Right ventricle myocardium superior (tissue), 1 donor: ENCODE results near the gene TIAM1. TPM values are rescaled to one million over a fixed set of nuclear protein-coding genes. Genes with fewer than 3 reads are reported as not detected.

ENCODE experiments used
- ATAC-seq: fragments of 200-7000 bp; cut with Tn5 transposase; one replicate; pipeline ENCODE4 v1.9.1; 2020; ENCODE audit warnings: mild to moderate bottlenecking; ENCODE audit not compliant: poor library complexity
- DNase-seq: peaks from one replicate; pipeline ENCODE4 v3.0.0-alpha.2; 2020
- intact Hi-C: fragments of 100-400 bp; cut with DNase I; formaldehyde crosslinking; loops from one replicate; pipeline ENCODE4 v1.11.2; 2022
- total RNA-seq: library from RNA; stranded (reverse); fragmentation: NEBNext Ultra II Directional; extraction: Animal tissue kit (Norgen Biotek cat#: 25700); gene quantifications from one replicate; pipeline ENCODE4 v1.2.1, GENCODE V29; 2021
- donor health status: DM: no; HTN: yes; CAD: no; lungs with severe emphysema.

The TIAM1 gene
- total RNA-seq, 1 donor from 2014 or later, result 2.9 TPM

GRCh38 chr21:31337996-31338907 lies 5.8 kb downstream of the TIAM1 start:
- intact Hi-C loops, result no loop called here
- DNase-seq (no peak), ATAC-seq (no peak)

GRCh38 chr21:31337086-31337485 lies 7.0 kb downstream of the TIAM1 start:
- intact Hi-C loops, result no loop called here
- DNase-seq, result no peak
- ATAC-seq, result no peak

GRCh38 chr21:31336739-31337040 lies 7.4 kb downstream of the TIAM1 start:
- ATAC-seq (peak; percentile 13), DNase-seq (no peak)

GRCh38 chr21:31335957-31336738 lies 7.9 kb downstream of the TIAM1 start:
- ATAC-seq (peak; percentile 83), DNase-seq (no peak)
- intact Hi-C loops, result no loop called here

More at GRCh38 chr21:31336739-31337040, 7.4 kb downstream of the TIAM1 start:
- intact Hi-C loops, result no loop called here

- ATAC-seq, result no peak
- intact Hi-C loops, result no loop called here
Observed at GRCh38 chr21:31334648-31335121, 9.4 kb downstream of the TIAM1 start.

GRCh38 chr21:31332525-31332924 lies 11.5 kb downstream of the TIAM1 start:
- intact Hi-C loops, result no loop called here
- DNase-seq (no peak), ATAC-seq (no peak)

More at GRCh38 chr21:31334648-31335121, 9.4 kb downstream of the TIAM1 start:
- DNase-seq, result no peak

- intact Hi-C loops, result no loop called here
- no peak for DNase-seq
- no peak for ATAC-seq
Observed at GRCh38 chr21:31331231-31331630, 12.8 kb downstream of the TIAM1 start.

- ATAC-seq (no peak), DNase-seq (no peak)
- intact Hi-C loops, result no loop called here
Observed at GRCh38 chr21:31330144-31330483, 13.9 kb downstream of the TIAM1 start.

GRCh38 chr21:31329456-31330143 lies 14.5 kb downstream of the TIAM1 start:
- no peak for ATAC-seq
- no peak for DNase-seq
- intact Hi-C loops, result no loop called here

- intact Hi-C loops, result no loop called here
- no peak for ATAC-seq
- DNase-seq, result no peak
Observed at GRCh38 chr21:31326522-31327242, 17.4 kb downstream of the TIAM1 start.

- ATAC-seq (no peak), DNase-seq (no peak)
- intact Hi-C loops, result no loop called here
Observed at GRCh38 chr21:31318971-31319370, 25.1 kb downstream of the TIAM1 start.

- intact Hi-C loops, result no loop called here
- DNase-seq (no peak), ATAC-seq (no peak)
Observed at GRCh38 chr21:31317688-31318087, 26.4 kb downstream of the TIAM1 start.

- ATAC-seq (no peak), DNase-seq (no peak)
- intact Hi-C loops, result no loop called here
Observed at GRCh38 chr21:31316488-31317169, 27.4 kb downstream of the TIAM1 start.

- intact Hi-C loops, result no loop called here
- no peak for ATAC-seq
Observed at GRCh38 chr21:31316072-31316471, 28.0 kb downstream of the TIAM1 start.

GRCh38 chr21:31310750-31311149 lies 33.3 kb downstream of the TIAM1 start:
- DNase-seq, result no peak
- intact Hi-C loops, result no loop called here
- ATAC-seq, result no peak

More at GRCh38 chr21:31316072-31316471, 28.0 kb downstream of the TIAM1 start:
- no peak for DNase-seq

- ATAC-seq, result no peak
- intact Hi-C loops, result no loop called here
- DNase-seq, result no peak
Observed at GRCh38 chr21:31308584-31308983, 35.5 kb downstream of the TIAM1 start.

- intact Hi-C loops, result no loop called here
- no peak for ATAC-seq
- DNase-seq, result no peak
Observed at GRCh38 chr21:31305888-31306287, 38.2 kb downstream of the TIAM1 start.
